ENCODE measurements around the gene TBC1D23. TPM values are rescaled to one million over a fixed set of nuclear protein-coding genes. Genes with fewer than 3 reads are reported as not detected.

Gene TBC1D23
- total RNA-seq, 1 experiment from 2014 or later = 32.4 TPM

DNA sequence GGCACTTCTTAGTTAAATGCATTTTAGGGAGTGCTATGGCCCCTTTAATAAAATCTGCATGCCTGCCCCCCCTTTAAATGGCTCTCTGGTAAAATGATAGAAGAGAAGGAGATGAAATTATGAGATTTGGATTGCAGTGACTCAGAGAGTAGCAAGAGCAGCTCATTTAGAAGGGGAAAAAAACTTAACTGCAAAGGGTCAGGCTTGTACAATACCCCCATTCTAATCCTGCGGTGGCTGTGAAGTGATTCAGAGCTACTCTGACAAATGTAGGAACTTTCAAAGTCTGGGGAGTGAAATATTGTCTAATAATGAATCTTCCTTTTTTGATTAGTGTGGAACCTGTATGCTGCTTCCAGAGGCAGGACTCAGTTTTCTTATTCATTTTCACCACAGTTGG is 44.1 kb upstream of the TBC1D23 start:
- Histone ChIP-seq H3K9me3 (ENCODE audit: low read depth, low read length, poor library complexity, severe bottlenecking) (peaks cover 6% of the 10 kb centered on the region), H3K36me3 (ENCODE audit: insufficient read depth, low read length, poor library complexity, severe bottlenecking) (no peaks in the 10 kb centered on the region), H3K27ac (ENCODE audit: low read depth, low read length, poor library complexity, severe bottlenecking) (no peak overlapping the region), H3K27me3 (replicated peaks; ENCODE audit: insufficient read depth, low read depth, low read length, poor library complexity) (no peaks in the 10 kb centered on the region), H3K4me3 (ENCODE audit: low read depth, low read length, poor library complexity, severe bottlenecking) (no peak overlapping the region), H3K4me1 (ENCODE audit: insufficient read depth, low read length, poor library complexity, severe bottlenecking) (no peaks in the 10 kb centered on the region)
- intact Hi-C loops (cut with micrococcal nuclease; ENCODE audit: unreplicated experiment) = no loop called here
- BruUV-seq (replicated peaks) = no TSS peak
- TF ChIP-seq, protein P1, sequence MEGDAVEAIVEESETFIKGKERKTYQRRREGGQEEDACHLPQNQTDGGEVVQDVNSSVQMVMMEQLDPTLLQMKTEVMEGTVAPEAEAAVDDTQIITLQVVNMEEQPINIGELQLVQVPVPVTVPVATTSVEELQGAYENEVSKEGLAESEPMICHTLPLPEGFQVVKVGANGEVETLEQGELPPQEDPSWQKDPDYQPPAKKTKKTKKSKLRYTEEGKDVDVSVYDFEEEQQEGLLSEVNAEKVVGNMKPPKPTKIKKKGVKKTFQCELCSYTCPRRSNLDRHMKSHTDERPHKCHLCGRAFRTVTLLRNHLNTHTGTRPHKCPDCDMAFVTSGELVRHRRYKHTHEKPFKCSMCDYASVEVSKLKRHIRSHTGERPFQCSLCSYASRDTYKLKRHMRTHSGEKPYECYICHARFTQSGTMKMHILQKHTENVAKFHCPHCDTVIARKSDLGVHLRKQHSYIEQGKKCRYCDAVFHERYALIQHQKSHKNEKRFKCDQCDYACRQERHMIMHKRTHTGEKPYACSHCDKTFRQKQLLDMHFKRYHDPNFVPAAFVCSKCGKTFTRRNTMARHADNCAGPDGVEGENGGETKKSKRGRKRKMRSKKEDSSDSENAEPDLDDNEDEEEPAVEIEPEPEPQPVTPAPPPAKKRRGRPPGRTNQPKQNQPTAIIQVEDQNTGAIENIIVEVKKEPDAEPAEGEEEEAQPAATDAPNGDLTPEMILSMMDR (conservative IDR thresholded peaks at IDR 0.05; ENCODE audit: low read depth, low read length) = no peak
- TF ChIP-seq EZH2 (IDR thresholded peaks at IDR 0.05; ENCODE audit: borderline replicate concordance, low read depth, low read length, poor library complexity, severe bottlenecking) = no peak
- CTCF ChIA-PET = no interaction called here
- POLR2A ChIA-PET (ENCODE audit: low non-redundant PET) = interaction anchor here (0.7 kb wide), 1 partner anchor 359 kb away, joined by 4 read pairs; no protein-coding TSS in a partner anchor
- no peak for DNase-seq (ENCODE audit: low spot score)

DNA sequence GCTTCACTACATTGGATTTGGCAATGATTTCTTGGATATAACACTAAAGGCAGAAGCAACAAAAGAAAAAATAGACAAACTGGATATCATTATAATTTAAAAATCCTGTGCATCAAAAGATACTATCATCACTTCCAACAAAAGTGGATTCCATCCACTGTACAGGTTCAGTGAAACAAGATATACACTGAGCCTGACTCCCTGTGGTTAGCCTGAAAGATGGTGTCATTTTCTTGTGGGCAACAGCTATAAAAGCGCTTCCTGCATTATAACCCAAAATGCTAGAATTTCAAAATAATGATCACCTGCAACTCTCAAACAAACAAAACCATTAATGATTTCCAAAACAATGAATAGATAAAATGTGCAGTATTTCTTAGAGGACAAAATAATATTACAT is 39.6 kb upstream of the TBC1D23 start:
- ChIA-PET POLR2A (ENCODE audit: low non-redundant PET) (interaction anchor here (0.5 kb wide), 1 partner anchor 28 kb away, joined by 13 read pairs; no protein-coding TSS in a partner anchor), CTCF (no interaction called here)
- intact Hi-C loops (cut with micrococcal nuclease; ENCODE audit: unreplicated experiment) = no loop called here
- Histone ChIP-seq H3K4me3 (ENCODE audit: low read depth, low read length, poor library complexity, severe bottlenecking) (no peak overlapping the region), H3K9me3 (ENCODE audit: low read depth, low read length, poor library complexity, severe bottlenecking) (peaks cover 6% of the 10 kb centered on the region), H3K27me3 (replicated peaks; ENCODE audit: insufficient read depth, low read depth, low read length, poor library complexity) (no peaks in the 10 kb centered on the region), H3K36me3 (ENCODE audit: insufficient read depth, low read length, poor library complexity, severe bottlenecking) (no peaks in the 10 kb centered on the region), H3K4me1 (ENCODE audit: insufficient read depth, low read length, poor library complexity, severe bottlenecking) (no peaks in the 10 kb centered on the region), H3K27ac (ENCODE audit: low read depth, low read length, poor library complexity, severe bottlenecking) (no peak overlapping the region)
- DNase-seq (ENCODE audit: low spot score) = no peak
- no TSS peak for BruUV-seq (replicated peaks)
- TF ChIP-seq EZH2 (IDR thresholded peaks at IDR 0.05; ENCODE audit: borderline replicate concordance, low read depth, low read length, poor library complexity, severe bottlenecking) = no peak
- TF ChIP-seq, protein P1 (conservative IDR thresholded peaks at IDR 0.05; ENCODE audit: low read depth, low read length) = no peak

GRCh38 chr3:100225193-100225592 is 35.6 kb upstream of the TBC1D23 start:
- Histone ChIP-seq H3K27ac (ENCODE audit: low read depth, low read length, poor library complexity, severe bottlenecking) (no peak overlapping the region), H3K27me3 (replicated peaks; ENCODE audit: insufficient read depth, low read depth, low read length, poor library complexity) (no peaks in the 10 kb centered on the region), H3K9me3 (ENCODE audit: low read depth, low read length, poor library complexity, severe bottlenecking) (peaks cover 6% of the 10 kb centered on the region), H3K4me3 (ENCODE audit: low read depth, low read length, poor library complexity, severe bottlenecking) (no peak overlapping the region), H3K4me1 (ENCODE audit: insufficient read depth, low read length, poor library complexity, severe bottlenecking) (no peaks in the 10 kb centered on the region), H3K36me3 (ENCODE audit: insufficient read depth, low read length, poor library complexity, severe bottlenecking) (no peaks in the 10 kb centered on the region)
- TF ChIP-seq, protein P1 (conservative IDR thresholded peaks at IDR 0.05; ENCODE audit: low read depth, low read length) = no peak
- TF ChIP-seq EZH2 (IDR thresholded peaks at IDR 0.05; ENCODE audit: borderline replicate concordance, low read depth, low read length, poor library complexity, severe bottlenecking) = no peak
- ChIA-PET POLR2A (ENCODE audit: low non-redundant PET) (no interaction called here), CTCF (interaction anchor here (0.8 kb wide), 1 partner anchor 29 kb away, joined by 4 read pairs; no protein-coding TSS in a partner anchor)
- intact Hi-C loops (cut with micrococcal nuclease; ENCODE audit: unreplicated experiment) = no loop called here
- BruUV-seq (replicated peaks) = no TSS peak
- no peak for DNase-seq (ENCODE audit: low spot score)

All from A673 (cell line).